Gastrocnemius medialis (tissue), 4 donors: Measurements from ENCODE around the gene SCG2. TPM values are rescaled to one million over a fixed set of nuclear protein-coding genes. Genes with fewer than 3 reads are reported as not detected.

Experiments used
- ATAC-seq, 2 donors: fragments of 150-250 bp; one replicate each; pipeline ENCODE4 v1.9.1; 2016
- DNase-seq, 2 donors: peaks; one replicate each; pipeline ENCODE4 v3.0.0-alpha.2; 2019
- H3K27ac ChIP-seq, 4 donors: fragments of 200-600 bp; sonication (generic); 1 replicate in 1 of 4; 2 replicates in 3 of 4; pipeline ENCODE4 v1.5.1; 2016 to 2018; ENCODE audit warnings: mild to moderate bottlenecking in 2 of 4, moderate library complexity in 1 of 4
- H3K27me3 ChIP-seq, 3 donors: fragments of 200-600 bp; sonication (generic) in 2 of 3; 1 replicate in 1 of 3; 2 replicates in 2 of 3; pipeline versions ENCODE4 v1.5.1 to v1.6.0; 2016 to 2019; ENCODE audit warnings: mild to moderate bottlenecking in 1 of 3, moderate library complexity in 1 of 3
- H3K36me3 ChIP-seq, 2 donors: fragments of 200-600 bp; sonication (generic) in 1 of 2; one replicate each; pipeline ENCODE4 v1.5.1; 2017 to 2018
- H3K4me1 ChIP-seq, 2 donors: fragments of 200-600 bp; sonication (generic) in 1 of 2; one replicate each; pipeline ENCODE4 v1.5.1; 2016 to 2017; ENCODE audit warnings: mild to moderate bottlenecking in 2 of 2
- H3K4me3 ChIP-seq, 4 donors: fragments of 200-600 bp; sonication (generic) in 3 of 4; 1 replicate in 1 of 4; 2 replicates in 3 of 4; pipeline ENCODE4 v1.5.1; 2016 to 2019; ENCODE audit warnings: mild to moderate bottlenecking in 2 of 4
- H3K9me3 ChIP-seq, 3 donors: fragments of 200-600 bp; sonication (generic) in 2 of 3; 1 replicate in 1 of 3; 2 replicates in 2 of 3; pipeline ENCODE4 v1.5.1; 2016 to 2019
- CTCF ChIP-seq, 5 experiments: fragments of 450-650 bp in 3 of 5; fragments of 200-600 bp in 2 of 5; sonication (generic) in 2 of 5; IDR thresholded peaks in 4 of 5; conservative IDR thresholded peaks in 1 of 5; 1 replicate in 4 of 5; 2 replicates in 1 of 5; pipeline ENCODE4 v1.5.1; 2016 to 2019; ENCODE audit warnings: antibody characterized with exemption in 5 of 5, mild to moderate bottlenecking in 3 of 5, moderate library complexity in 3 of 5
- POLR2A ChIP-seq, 2 donors: fragments of 450-650 bp; IDR thresholded peaks; one replicate each; pipeline ENCODE4 v1.6.1; 2017; ENCODE audit warnings: antibody characterized with exemption in 2 of 2, mild to moderate bottlenecking in 2 of 2, moderate library complexity in 2 of 2
- in situ Hi-C, 4 donors: fragments of 200-750 bp; cut with MboI; loops; one replicate each; pipeline versions ENCODE4 v1.15.0 to v1.8.0; 2017; ENCODE audit warnings: low sequenced_read_pairs in 4 of 4
- intact Hi-C: fragments of 100-400 bp; cut with DNase I; formaldehyde crosslinking; loops from one replicate; pipeline ENCODE4 v1.15.1; 2023; ENCODE audit warnings: low total_unique reads
- total RNA-seq, 4 donors: library from RNA; depleted of rRNA; stranded (reverse); fragments of >200 nt; gene quantifications; one replicate each; pipeline versions ENCODE4 v1.1.0 to v1.2.3, GENCODE V29; 2016

The SCG2 gene
- total RNA-seq, 4 donors from 2014 or later, result not detected

- ATAC-seq (peak; percentile 87 to 91), DNase-seq (peak; percentile 45 to 55)
- TF ChIP-seq CTCF (IDR thresholded peaks at IDR 0.05 in 4 of 5, conservative IDR thresholded peaks at IDR 0.05 in 1 of 5) (no peak), POLR2A (IDR thresholded peaks at IDR 0.05) (peak in 1 of 2 donors; percentile 36)
- peak overlapping the region; percentile 11 to 45 (median 34) for H3K27ac ChIP-seq
- peak overlapping the region; percentile 21 to 47 (median 40) for H3K4me3 ChIP-seq
- peaks cover 0 to 7% of the 10 kb centered on the region in 2 donors for H3K4me1 ChIP-seq
- no peaks in the 10 kb centered on the region for H3K9me3 ChIP-seq
- no peaks in the 10 kb centered on the region for H3K36me3 ChIP-seq
- in situ Hi-C loops (loop anchor here in 1 of 4 donors (25.0 kb wide), 1 partner anchor 626 kb away; no protein-coding TSS in a partner anchor), intact Hi-C loops (no loop called here)
- peaks cover 0 to 4% (median 0%) of the 10 kb centered on the region in 3 donors for H3K27me3 ChIP-seq
Observed at GRCh38 chr2:223613017-223613950, 11.1 kb upstream of the SCG2 start.

GRCh38 chr2:223612501-223612900 lies 10.3 kb upstream of the SCG2 start:
- DNase-seq, result no peak
- H3K9me3 ChIP-seq, result no peaks in the 10 kb centered on the region
- peak overlapping the region; percentile 21 to 47 (median 40) for H3K4me3 ChIP-seq
- TF ChIP-seq POLR2A (IDR thresholded peaks at IDR 0.05) (no peak), CTCF (IDR thresholded peaks at IDR 0.05 in 4 of 5, conservative IDR thresholded peaks at IDR 0.05 in 1 of 5) (no peak)
- intact Hi-C loops (no loop called here), in situ Hi-C loops (loop anchor here in 1 of 4 donors (25.0 kb wide), 1 partner anchor 625 kb away; no protein-coding TSS in a partner anchor)
- H3K27me3 ChIP-seq, result peaks cover 0 to 4% (median 0%) of the 10 kb centered on the region in 3 donors
- no peak for ATAC-seq
- H3K36me3 ChIP-seq, result no peaks in the 10 kb centered on the region
- peak overlapping the region in 3 of 4 donors; percentile 11 to 45 (median 30) for H3K27ac ChIP-seq
- H3K4me1 ChIP-seq, result peaks cover 0 to 7% of the 10 kb centered on the region in 2 donors

GRCh38 chr2:223611061-223611460 lies 8.9 kb upstream of the SCG2 start:
- Histone ChIP-seq H3K4me1 (peaks cover 0 to 7% of the 10 kb centered on the region in 2 donors), H3K4me3 (no peak overlapping the region), H3K27ac (no peak overlapping the region), H3K27me3 (peaks cover 0 to 4% (median 0%) of the 10 kb centered on the region in 3 donors), H3K9me3 (no peaks in the 10 kb centered on the region), H3K36me3 (no peaks in the 10 kb centered on the region)
- intact Hi-C loops, result no loop called here
- DNase-seq (no peak), ATAC-seq (no peak)
- no peak for TF ChIP-seq POLR2A (IDR thresholded peaks at IDR 0.05)
- TF ChIP-seq CTCF (IDR thresholded peaks at IDR 0.05 in 4 of 5, conservative IDR thresholded peaks at IDR 0.05 in 1 of 5), result no peak
- in situ Hi-C loops, result loop anchor here in 1 of 4 donors (25.0 kb wide), 1 partner anchor 624 kb away; no protein-coding TSS in a partner anchor

GRCh38 chr2:223607476-223607875 lies 5.3 kb upstream of the SCG2 start:
- no peak for DNase-seq
- in situ Hi-C loops, result loop anchor here in 1 of 4 donors (25.0 kb wide), 1 partner anchor 620 kb away; no protein-coding TSS in a partner anchor
- no peaks in the 10 kb centered on the region for H3K36me3 ChIP-seq
- H3K27ac ChIP-seq, result no peak overlapping the region
- TF ChIP-seq POLR2A (IDR thresholded peaks at IDR 0.05) (no peak), CTCF (IDR thresholded peaks at IDR 0.05 in 4 of 5, conservative IDR thresholded peaks at IDR 0.05 in 1 of 5) (no peak)
- intact Hi-C loops, result no loop called here
- H3K4me3 ChIP-seq, result no peak overlapping the region
- no peak for ATAC-seq
- no peaks in the 10 kb centered on the region for H3K4me1 ChIP-seq
- H3K9me3 ChIP-seq, result no peaks in the 10 kb centered on the region
- no peaks in the 10 kb centered on the region for H3K27me3 ChIP-seq
